GM18508 (cell line): Measurements from ENCODE around the gene PSMB7.

ENCODE experiments used
- ATAC-seq: cut with Tn5 transposase; IDR thresholded peaks from one replicate; pipeline ENCODE4 v1.9.1; 2021; ENCODE audit warnings: moderate number of reproducible peaks; ENCODE audit not compliant: insufficient read depth, unreplicated experiment

The PSMB7 gene

GRCh38 chr9:124348363-124348762, 66.9 kb downstream of the PSMB7 start:
- no peak for ATAC-seq

- ATAC-seq, result no peak
These were observed 67.3 kb downstream of the PSMB7 start for GRCh38 chr9:124347968-124348358.

GRCh38 chr9:124347206-124347967, 67.9 kb downstream of the PSMB7 start:
- ATAC-seq, result no peak

DNA sequence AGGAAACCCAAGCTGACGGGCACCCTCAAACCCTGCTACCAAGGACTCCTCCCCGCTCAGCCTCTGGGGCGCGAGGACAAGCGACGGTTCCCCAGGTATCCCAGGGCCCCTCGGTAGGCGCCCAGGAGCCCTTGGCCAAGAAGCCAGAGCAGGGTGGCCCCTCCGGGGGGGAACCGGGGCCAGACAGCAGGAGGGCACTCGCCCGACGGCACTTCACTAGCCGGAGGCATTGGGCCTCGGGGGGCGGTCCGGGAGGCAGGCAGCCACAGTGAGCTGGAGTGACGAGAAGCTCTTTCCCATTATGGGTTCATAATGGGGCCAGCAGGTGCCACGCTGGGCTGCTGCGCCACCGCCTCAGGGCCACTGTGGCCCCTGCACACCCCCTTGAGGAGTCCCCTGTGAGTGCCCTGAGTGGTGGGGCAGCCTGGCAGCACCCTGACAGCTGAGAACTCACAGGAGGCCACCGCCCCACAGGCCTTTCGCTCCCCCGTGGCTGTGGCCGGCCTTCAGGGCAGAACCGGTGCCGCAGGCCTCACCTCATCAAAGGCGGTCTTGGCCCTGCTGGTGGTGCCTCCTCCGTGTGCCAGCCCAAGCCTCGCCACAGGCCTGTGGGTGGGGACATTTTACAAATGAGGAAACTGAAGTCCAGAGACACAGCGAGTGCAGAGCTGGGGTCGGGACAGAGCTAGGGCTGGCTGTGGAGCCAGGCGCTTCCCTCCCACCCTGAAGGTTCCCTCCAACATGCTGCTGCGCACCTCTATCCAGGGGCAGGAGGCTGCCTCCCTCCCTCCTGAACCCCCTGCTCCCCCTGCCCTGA, 68.7 kb downstream of the PSMB7 start:
- no peak for ATAC-seq

GRCh38 chr9:124345751-124346281, 69.4 kb downstream of the PSMB7 start:
- no peak for ATAC-seq

DNA sequence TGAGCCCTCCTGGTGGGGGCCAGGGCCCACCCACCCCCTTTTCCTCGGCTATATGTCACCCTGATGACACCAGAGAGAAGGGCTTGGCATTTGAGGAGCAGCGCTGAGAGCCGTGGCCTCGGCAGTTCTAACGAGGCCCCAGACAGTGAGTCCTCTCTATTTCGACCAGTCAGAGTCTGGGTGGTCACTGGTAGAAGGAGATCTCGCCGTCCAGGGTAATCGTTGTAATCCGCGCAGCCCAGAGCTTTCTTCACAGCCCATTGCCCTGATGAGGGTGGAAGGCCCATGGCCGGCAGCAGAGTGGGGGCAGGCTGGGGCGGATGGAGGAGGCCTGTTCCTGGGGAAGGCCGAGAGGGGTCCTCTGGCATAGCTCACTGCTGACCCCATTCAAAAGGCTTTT, 70.2 kb downstream of the PSMB7 start:
- no peak for ATAC-seq

DNA sequence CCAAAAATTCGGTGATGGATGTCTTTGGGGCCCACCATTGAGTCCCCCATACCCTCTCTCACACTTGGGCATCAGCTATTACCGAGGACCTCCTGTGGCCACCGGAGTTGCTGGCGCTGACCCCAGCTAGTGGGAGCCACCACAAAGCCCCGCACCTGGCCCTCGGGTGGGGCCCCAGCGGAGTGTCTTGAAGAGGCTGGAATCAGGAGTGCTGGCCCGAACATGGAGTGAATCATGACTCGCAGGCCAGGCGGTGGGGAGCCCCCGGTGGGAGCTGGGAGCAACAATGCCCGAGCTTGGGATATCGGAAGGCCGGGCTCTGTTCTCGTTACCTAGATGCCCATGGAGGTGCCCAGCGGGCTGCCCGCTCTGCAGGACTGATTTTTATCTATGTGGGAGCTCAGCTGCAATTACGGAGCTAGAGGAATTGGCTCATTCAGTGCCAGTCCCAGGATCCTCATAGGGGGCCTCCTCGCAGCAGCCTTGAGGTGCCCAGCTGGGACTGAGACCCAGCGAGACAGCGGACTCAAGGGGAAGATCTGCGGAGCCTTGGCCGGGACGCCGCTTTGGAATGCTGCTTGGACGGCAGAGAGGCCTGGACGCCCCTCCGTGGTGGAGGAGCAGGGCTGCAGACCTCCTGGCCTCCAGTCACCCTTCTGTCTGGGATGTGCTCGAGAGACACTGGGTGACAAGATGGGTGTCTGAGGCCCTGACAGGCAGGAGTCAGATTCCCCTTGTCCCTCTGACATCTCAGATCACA, 70.8 kb downstream of the PSMB7 start:
- ATAC-seq, result no peak

DNA sequence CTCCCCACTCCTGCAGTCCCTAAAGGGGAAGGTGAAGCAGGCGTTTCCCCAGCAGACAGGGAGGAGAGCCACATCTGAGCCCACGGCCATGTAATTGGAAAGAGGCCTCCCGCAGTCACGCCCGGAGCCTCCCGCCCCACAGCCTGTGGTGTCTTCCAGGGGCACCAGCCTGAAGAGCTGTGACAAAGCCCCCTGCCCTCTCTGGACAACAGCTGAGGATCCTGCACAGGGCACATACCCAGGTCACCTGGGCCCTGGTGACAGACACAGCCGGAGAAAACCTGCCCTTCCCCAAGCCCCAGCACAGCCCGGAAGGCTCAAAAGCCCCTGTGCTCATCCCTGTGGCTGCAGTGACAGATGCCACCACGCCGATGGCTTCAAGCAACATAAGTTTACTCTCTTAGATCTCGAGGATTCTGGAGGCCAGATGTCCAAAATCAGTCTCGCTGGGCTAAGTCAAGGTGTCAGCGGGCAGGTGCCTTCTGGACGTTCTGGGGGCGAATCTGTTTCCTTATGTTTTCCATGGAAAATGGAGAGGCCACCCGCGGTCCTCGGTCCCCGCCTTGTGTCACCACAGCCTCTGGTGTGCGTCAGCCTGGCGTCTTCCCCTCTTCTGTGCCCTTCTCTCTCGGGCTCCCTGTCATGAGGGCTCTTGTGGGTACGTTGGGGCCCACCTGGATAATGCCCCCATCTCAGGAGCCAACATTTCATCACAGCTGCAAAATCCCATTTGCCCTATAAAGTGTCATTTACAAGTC, 71.5 kb downstream of the PSMB7 start:
- no peak for ATAC-seq

GRCh38 chr9:124342776-124343485, 72.3 kb downstream of the PSMB7 start:
- ATAC-seq, result no peak

- ATAC-seq, result no peak
These were observed 72.9 kb downstream of the PSMB7 start for GRCh38 chr9:124342402-124342775.

GRCh38 chr9:124341455-124342170, 73.6 kb downstream of the PSMB7 start:
- no peak for ATAC-seq

GRCh38 chr9:124340219-124341069, 74.8 kb downstream of the PSMB7 start:
- ATAC-seq, result no peak

DNA sequence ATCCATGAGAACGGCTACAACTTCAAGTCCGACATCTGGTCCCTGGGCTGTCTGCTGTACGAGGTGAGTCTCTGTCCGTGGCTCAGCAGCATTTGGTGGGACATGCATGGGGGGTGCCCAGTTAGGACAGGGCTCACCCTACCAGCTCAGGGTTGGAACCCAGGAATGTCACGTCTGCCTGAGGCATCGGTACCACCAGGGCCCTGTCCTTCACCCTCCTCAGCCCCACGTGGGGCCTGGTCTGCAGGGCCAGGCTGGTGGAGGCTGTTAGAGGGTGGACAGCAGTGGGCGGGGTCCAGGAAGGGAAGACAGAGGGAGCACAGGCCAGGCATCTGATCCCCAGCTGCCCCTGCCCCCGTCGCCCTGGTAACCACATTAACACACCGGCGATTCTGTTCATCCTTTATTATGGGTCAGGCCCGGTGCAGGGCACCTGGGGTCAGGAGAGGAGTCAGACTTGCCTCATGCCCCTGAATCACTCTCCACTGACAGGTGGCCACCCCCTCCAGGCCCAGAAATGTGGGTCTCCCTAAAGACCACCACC, 75.6 kb downstream of the PSMB7 start:
- no peak for ATAC-seq

DNA sequence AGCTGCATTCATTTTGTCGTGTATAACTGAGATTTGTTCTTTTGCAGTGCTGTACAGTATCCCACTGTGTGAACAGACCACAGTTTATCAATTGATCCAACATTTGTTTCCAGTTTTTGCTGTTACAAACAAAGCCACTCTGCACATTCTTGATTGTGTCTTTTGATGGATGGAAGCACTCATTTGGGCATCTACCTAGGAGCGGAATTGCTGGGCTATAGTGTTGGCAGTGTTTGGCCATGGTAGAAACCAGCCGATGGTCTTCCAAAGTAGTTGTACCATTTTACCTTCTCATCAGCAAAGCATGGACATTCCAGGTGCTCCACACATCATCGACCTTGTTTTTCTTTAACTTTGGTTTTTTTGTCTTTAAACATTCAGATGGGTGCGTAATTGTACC, 77.7 kb downstream of the PSMB7 start:
- ATAC-seq, result no peak

GRCh38 chr9:124335320-124335707, 79.9 kb downstream of the PSMB7 start:
- no peak for ATAC-seq

DNA sequence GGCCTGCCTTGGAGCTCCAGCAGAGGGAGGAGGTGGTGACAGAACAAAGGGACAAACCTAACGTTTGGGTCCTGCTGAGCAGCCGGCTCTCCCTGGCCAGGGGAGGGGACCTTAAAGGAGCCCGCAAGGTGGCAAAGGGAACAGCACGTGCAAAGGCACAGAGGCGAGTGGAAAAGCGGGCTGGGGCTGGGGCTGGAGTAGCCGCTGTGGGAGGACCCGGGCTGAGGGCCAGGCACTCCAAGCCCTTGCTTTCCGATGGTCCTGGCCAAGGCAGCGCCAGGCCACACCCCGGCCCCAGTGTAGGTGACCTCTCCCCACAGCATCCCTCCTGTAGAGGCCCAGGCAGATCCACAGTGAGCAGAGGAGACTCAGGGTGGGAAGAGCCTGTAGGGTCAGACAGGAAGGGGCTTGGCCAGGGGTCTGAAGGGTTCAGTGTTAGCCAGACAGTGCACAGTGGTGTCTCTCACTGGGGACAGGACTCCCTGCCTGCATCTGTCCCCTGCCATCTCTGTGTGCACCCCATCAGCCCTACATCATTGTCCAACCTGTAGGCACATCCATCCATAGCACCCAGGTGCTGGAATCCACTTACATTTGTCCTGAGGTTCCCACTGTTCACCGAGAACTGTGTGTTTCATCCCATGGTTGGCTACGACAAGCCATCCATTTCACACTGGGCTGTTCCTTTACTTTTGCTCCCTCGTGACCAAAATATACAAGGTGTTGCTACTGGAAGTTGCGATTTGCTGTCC, 80.5 kb downstream of the PSMB7 start:
- ATAC-seq, result no peak

GRCh38 chr9:124333203-124333579, 82.1 kb downstream of the PSMB7 start:
- ATAC-seq, result no peak
